ENCODE measurements around the gene NAGS.
"Not testable (repeated sequence)": the region's sequence is repeated elsewhere in the genome, so short reads cannot be mapped to it uniquely, and the experiment has no call there.

Gene NAGS

GRCh38 chr17:44007346-44008204 is 3.2 kb downstream of the NAGS start:
- DNase-seq (ENCODE audit: low read depth) = no peak

DNA sequence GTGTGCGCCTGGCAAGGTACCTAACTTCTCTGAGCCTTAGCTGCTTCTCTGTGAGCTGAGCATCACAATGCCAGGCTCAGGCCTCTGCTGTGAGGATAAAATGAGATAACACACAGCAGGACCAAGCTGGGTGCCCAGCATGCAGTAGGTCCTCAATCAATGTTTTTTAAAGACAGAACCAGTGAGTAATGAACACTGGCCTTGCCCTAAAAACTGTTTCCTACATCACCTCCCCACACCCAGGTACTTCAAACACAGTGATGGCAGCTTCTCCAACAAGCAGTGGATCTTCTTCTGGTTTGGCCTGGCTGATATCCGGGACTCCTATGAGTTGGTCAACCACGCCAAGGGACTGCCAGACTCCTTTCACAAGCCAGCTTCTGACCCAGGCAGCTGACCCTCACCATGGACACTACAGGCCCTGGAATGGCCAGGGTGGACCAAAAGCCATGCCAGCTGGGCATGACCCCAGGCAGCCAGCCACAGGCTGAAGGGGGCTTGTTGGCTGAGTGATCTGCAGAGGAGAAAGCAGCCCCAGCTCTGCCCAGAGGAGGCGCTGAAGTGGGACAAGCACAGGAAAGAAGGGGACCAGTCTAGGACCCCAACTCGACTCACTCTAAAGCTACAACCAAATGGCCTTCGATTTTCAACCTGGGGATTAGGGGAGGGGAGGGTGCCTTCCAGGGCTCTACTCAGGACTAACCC is 3.9 kb downstream of the NAGS start:
- no peak for DNase-seq (ENCODE audit: low read depth)

DNA sequence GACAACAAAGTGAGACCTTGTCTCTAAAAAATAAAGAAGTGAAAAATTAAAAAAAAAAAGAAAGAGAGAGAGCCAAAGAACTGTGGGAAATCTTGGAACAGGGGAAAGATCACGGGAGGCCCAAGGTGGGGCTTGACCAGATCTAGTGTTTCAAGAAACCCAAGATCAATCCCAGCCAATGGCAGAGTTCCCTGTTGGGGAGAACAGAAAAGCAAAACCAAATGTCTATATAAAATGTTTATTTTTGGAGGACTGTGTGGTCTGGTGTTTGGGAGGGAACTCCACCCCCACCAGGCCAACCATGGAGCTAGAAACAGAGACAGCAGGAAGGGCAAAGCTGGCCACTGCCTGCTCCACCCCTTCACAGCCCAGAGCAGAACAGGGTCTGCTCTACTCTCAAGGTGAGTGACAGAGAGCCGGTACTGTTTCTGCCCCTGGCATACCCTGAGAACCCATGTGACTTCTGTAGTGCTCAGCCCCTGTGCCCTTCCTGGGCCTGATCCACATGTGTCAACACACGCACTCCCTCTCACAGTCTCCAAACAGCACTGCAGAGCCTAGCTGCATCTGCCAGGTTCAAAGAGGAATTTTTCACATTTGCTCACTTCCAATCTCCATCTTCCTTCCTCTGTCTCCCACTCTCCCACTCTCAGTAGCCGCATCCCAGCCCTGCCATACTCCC is 6.7 kb downstream of the NAGS start:
- DNase-seq (ENCODE audit: low read depth) = no peak

DNA sequence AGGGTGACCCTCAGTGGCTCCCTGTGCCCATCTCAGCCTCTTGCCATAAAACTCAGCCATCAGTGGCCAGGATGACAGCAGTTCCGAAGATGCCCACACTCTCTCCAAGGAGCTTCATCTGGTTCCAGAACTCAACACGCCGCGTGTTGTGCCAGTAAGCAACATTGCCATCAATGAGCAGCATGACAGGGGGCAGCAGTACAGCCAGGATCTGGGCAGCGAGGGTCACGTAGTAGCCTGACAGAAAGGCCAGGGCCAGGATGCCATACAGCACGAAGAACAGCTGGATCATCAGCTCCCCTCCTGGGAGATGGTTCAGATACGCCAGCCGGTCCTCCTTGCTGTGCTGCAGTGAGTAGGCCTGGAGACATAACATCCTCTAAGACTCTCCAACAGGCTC is 7.5 kb downstream of the NAGS start:
- DNase-seq (ENCODE audit: low read depth) = no peak

DNA sequence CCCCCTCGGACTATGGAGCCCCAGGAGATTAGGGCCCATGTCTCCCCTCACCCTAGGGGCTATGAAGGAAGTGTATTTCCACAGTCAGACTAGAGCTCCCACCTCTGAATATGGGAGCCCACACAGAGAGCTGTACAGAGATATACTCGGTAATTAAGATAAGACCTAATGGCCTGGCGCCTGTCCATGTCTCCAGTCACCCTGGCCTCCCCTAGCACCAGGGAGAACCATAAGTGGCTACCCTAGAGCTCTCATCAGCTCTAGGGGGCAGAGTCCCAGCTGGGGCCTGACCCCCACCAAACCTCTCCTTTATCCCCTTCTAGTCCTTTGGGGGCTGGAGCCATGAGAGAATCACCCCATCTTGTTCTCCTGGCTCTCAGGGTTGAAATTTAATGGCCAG is 8.0 kb downstream of the NAGS start:
- DNase-seq (ENCODE audit: low read depth) = no peak

- no peak for DNase-seq (ENCODE audit: low read depth)
These were observed 8.5 kb downstream of the NAGS start for GRCh38 chr17:44012874-44013273.

- DNase-seq (ENCODE audit: low read depth) = no peak
These were observed 9.7 kb downstream of the NAGS start for GRCh38 chr17:44014133-44014436.

- peak; percentile 79 for DNase-seq (ENCODE audit: low read depth)
These were observed 10.2 kb downstream of the NAGS start, which contains the start of gene TMEM101 for GRCh38 chr17:44014437-44015172. TSS of gene TMEM101 (minus strand) at chr17:44014963. CDS start at chr17:44014952, 11 bp downstream.

GRCh38 chr17:44021227-44021626 is 16.8 kb downstream of the NAGS start:
- not testable (repeated sequence) for DNase-seq (ENCODE audit: low read depth)

DNA sequence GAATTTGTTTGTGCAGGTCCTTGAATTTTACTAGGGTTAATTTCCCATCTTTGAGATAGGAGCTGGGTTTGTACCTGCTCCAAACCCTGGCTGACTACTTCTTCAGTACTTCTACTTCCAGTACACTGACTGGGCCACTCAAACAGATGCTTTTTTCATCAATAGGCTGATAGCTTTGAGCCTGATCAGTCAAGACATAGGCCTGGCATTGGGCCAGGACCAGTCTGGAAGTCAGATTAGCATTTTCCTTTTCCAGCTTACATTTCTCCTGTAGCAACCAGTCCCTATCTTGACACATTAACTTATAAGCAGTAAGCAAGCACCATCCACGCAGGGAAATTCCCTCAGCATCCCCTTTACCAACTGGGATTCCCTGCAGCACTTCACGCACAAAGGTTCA is 17.8 kb downstream of the NAGS start:
- DNase-seq (ENCODE audit: low read depth) = no peak

GRCh38 chr17:44023545-44024270 is 19.3 kb downstream of the NAGS start:
- no peak for DNase-seq (ENCODE audit: low read depth)

GRCh38 chr17:44024271-44024663 is 19.8 kb downstream of the NAGS start:
- DNase-seq (ENCODE audit: low read depth) = no peak

DNA sequence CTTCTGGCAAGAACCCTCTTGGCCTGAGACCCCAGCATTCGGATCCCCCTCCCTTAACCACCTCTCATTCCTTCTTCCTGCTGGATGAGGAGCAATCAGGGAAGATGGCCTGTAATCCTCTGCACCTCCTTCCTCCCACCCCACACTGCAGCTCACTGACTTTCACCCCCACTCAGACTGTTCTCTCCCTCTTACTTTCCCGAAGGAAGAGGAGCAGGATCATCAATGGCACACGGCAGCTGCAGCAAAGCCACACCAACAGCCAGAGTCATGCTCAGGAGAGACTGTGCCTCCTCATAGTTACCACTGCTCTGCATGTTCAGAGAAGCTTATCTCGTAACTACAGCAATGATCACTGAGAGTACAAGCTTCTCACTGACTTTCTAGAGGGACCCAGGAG is 20.4 kb downstream of the NAGS start:
- DNase-seq (ENCODE audit: low read depth) = no peak

- no peak for DNase-seq (ENCODE audit: low read depth)
These were observed 25.3 kb downstream of the NAGS start for GRCh38 chr17:44029736-44030135.

GRCh38 chr17:44030482-44030881 is 26.1 kb downstream of the NAGS start:
- no peak for DNase-seq (ENCODE audit: low read depth)

GRCh38 chr17:44033861-44034408 is 29.5 kb downstream of the NAGS start:
- no peak for DNase-seq (ENCODE audit: low read depth)

- DNase-seq (ENCODE audit: low read depth) = not testable (repeated sequence)
These were observed 30.3 kb downstream of the NAGS start for GRCh38 chr17:44034688-44035087.

GRCh38 chr17:44037471-44037870 is 33.0 kb downstream of the NAGS start:
- DNase-seq (ENCODE audit: low read depth) = no peak

DNA sequence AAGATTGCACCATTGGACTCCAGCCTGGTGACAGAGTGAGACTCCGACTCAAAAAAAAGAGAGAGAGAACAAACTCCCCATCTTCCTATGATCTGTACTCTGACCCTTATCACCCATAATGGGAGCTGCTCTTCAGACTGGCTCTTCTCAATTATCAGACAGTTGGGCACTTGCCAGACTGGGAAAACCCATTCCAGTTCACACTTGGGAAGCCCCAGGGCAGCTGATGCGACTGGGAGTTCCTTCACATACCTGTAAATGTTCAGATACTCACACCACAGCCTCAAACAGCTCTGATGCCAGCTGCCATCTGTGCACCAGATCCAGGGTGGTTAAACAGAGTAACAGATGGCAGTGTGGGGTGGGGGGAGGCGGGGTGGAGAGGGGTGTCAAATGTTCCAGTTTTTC is 34.2 kb downstream of the NAGS start:
- no peak for DNase-seq (ENCODE audit: low read depth)

- no peak for DNase-seq (ENCODE audit: low read depth)
These were observed 35.6 kb downstream of the NAGS start for GRCh38 chr17:44039829-44040635.
